Measurements from ENCODE around the gene DHX9. TPM values are rescaled to one million over a fixed set of nuclear protein-coding genes. Genes with fewer than 3 reads are reported as not detected.

DHX9 gene
- total RNA-seq, 1 experiment from 2014 or later: 131 TPM

DNA sequence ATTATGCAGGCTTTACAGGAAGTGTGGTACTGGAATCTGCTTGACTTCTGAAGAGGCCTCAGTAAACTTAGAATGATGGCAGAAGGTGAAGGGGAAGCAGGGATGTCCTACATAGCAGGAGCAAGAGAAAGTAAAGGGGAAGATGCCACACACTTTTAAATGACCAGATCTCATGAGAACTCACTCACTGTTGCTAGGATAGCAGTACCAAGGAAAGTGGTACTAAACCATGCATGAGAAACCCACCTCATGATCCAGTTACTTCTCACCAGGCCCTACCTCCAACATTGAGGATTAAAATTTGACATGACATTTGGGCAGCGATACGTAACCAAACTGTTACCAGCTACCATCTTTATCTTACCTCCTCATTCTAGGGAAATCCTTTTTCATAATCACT lies 9.6 kb downstream of the DHX9 start:
- H4K20me1 ChIP-seq (ENCODE audit: insufficient read depth): peaks cover 99% of the 10 kb centered on the region
- peaks cover 78% of the 10 kb centered on the region for H3K36me3 ChIP-seq (ENCODE audit: low read depth)

GRCh38 chr1:182850319-182850718 lies 11.2 kb downstream of the DHX9 start:
- CTCF ChIA-PET: interaction anchor here (0.7 kb wide), 1 partner anchor 11 kb away, joined by 3 read pairs; no protein-coding TSS in a partner anchor
- TF ChIP-seq EZH2 (IDR thresholded peaks at IDR 0.05; ENCODE audit: low read depth): no peak
- TF ChIP-seq, protein P1, sequence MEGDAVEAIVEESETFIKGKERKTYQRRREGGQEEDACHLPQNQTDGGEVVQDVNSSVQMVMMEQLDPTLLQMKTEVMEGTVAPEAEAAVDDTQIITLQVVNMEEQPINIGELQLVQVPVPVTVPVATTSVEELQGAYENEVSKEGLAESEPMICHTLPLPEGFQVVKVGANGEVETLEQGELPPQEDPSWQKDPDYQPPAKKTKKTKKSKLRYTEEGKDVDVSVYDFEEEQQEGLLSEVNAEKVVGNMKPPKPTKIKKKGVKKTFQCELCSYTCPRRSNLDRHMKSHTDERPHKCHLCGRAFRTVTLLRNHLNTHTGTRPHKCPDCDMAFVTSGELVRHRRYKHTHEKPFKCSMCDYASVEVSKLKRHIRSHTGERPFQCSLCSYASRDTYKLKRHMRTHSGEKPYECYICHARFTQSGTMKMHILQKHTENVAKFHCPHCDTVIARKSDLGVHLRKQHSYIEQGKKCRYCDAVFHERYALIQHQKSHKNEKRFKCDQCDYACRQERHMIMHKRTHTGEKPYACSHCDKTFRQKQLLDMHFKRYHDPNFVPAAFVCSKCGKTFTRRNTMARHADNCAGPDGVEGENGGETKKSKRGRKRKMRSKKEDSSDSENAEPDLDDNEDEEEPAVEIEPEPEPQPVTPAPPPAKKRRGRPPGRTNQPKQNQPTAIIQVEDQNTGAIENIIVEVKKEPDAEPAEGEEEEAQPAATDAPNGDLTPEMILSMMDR (conservative IDR thresholded peaks at IDR 0.05): no peak
- no peak overlapping the region for H3K27ac ChIP-seq
- no peaks in the 10 kb centered on the region for H3K4me1 ChIP-seq (replicated peaks; ENCODE audit: insufficient read depth)
- intact Hi-C loops (cut with micrococcal nuclease; ENCODE audit: unreplicated experiment): loop anchor here (10.0 kb wide), 1 partner anchor 774 kb away; no protein-coding TSS in a partner anchor
- no TSS peak for BruUV-seq (replicated peaks)
- no peaks in the 10 kb centered on the region for H3K9me3 ChIP-seq (ENCODE audit: insufficient read depth, low read depth)
- H3K79me2 ChIP-seq (ENCODE audit: low read depth): peaks cover 91% of the 10 kb centered on the region
- no peak overlapping the region for H2AFZ ChIP-seq
- H3K4me2 ChIP-seq: no peak overlapping the region
- POLR2A ChIA-PET (ENCODE audit: unreplicated experiment): no interaction called here
- peaks cover 76% of the 10 kb centered on the region for H3K36me3 ChIP-seq (ENCODE audit: low read depth)
- H3F3A ChIP-seq (ENCODE audit: insufficient read depth, low read depth): peaks cover 63% of the 10 kb centered on the region
- no peaks in the 10 kb centered on the region for H3K27me3 ChIP-seq (ENCODE audit: insufficient read depth, low read depth)
- H4K20me1 ChIP-seq (ENCODE audit: insufficient read depth): peaks cover 99% of the 10 kb centered on the region
- DNase-seq: no peak
- H3K4me3 ChIP-seq: no peak overlapping the region
- no peaks in the 10 kb centered on the region for H3K9me2 ChIP-seq (ENCODE audit: insufficient read depth)

More for the DNA sequence above, 9.6 kb downstream of the DHX9 start:
- TSS peak; percentile 1 for BruUV-seq (replicated peaks)
- intact Hi-C loops (cut with micrococcal nuclease; ENCODE audit: unreplicated experiment): loop anchor here (5.0 kb wide), 1 partner anchor 34 kb away; no protein-coding TSS in a partner anchor
- H3K4me3 ChIP-seq: no peak overlapping the region
- peaks cover 97% of the 10 kb centered on the region for H3K79me2 ChIP-seq (ENCODE audit: low read depth)
- H3K4me1 ChIP-seq (replicated peaks; ENCODE audit: insufficient read depth): no peaks in the 10 kb centered on the region
- CTCF ChIA-PET: no interaction called here
- no peak overlapping the region for H3K4me2 ChIP-seq
- H3K27ac ChIP-seq: no peak overlapping the region
- H3K9me2 ChIP-seq (ENCODE audit: insufficient read depth): no peaks in the 10 kb centered on the region
- DNase-seq: no peak
- H3K27me3 ChIP-seq (ENCODE audit: insufficient read depth, low read depth): no peaks in the 10 kb centered on the region
- H3F3A ChIP-seq (ENCODE audit: insufficient read depth, low read depth): peaks cover 64% of the 10 kb centered on the region
- no peak for TF ChIP-seq EZH2 (IDR thresholded peaks at IDR 0.05; ENCODE audit: low read depth)
- TF ChIP-seq, protein P1 (conservative IDR thresholded peaks at IDR 0.05): no peak
- no peak overlapping the region for H2AFZ ChIP-seq
- H3K9me3 ChIP-seq (ENCODE audit: insufficient read depth, low read depth): no peaks in the 10 kb centered on the region
- POLR2A ChIA-PET (ENCODE audit: unreplicated experiment): no interaction called here

- no peak overlapping the region for H3K4me3 ChIP-seq
- H2AFZ ChIP-seq: no peak overlapping the region
- H3K4me2 ChIP-seq: no peak overlapping the region
- no peaks in the 10 kb centered on the region for H3K9me3 ChIP-seq (ENCODE audit: insufficient read depth, low read depth)
- TF ChIP-seq, protein P1 (conservative IDR thresholded peaks at IDR 0.05): no peak
- TF ChIP-seq EZH2 (IDR thresholded peaks at IDR 0.05; ENCODE audit: low read depth): no peak
- H3K27ac ChIP-seq: no peak overlapping the region
- DNase-seq: no peak
- H3K4me1 ChIP-seq (replicated peaks; ENCODE audit: insufficient read depth): no peaks in the 10 kb centered on the region
- intact Hi-C loops (cut with micrococcal nuclease; ENCODE audit: unreplicated experiment): loop anchor here (10.0 kb wide), 1 partner anchor 773 kb away; no protein-coding TSS in a partner anchor
- H3F3A ChIP-seq (ENCODE audit: insufficient read depth, low read depth): peaks cover 62% of the 10 kb centered on the region
- peaks cover 82% of the 10 kb centered on the region for H3K79me2 ChIP-seq (ENCODE audit: low read depth)
- ChIA-PET POLR2A (ENCODE audit: unreplicated experiment) (no interaction called here), CTCF (no interaction called here)
- BruUV-seq (replicated peaks): no TSS peak
- no peaks in the 10 kb centered on the region for H3K9me2 ChIP-seq (ENCODE audit: insufficient read depth)
- H3K27me3 ChIP-seq (ENCODE audit: insufficient read depth, low read depth): no peaks in the 10 kb centered on the region
- peaks cover 96% of the 10 kb centered on the region for H4K20me1 ChIP-seq (ENCODE audit: insufficient read depth)
- H3K36me3 ChIP-seq (ENCODE audit: low read depth): peaks cover 77% of the 10 kb centered on the region
These were observed 12.7 kb downstream of the DHX9 start for GRCh38 chr1:182851825-182852224.
